Gastroesophageal sphincter (tissue), 3 donors: ENCODE results near the gene MAB21L4.

Experiments
- CTCF ChIP-seq, 4 experiments: fragments of 200-600 bp in 2 of 4; fragments of 450-650 bp in 2 of 4; sonication (generic) in 1 of 4; IDR thresholded peaks; one replicate each; pipeline ENCODE4 v1.5.1; 2017 to 2019; ENCODE audit warnings: antibody characterized with exemption in 4 of 4, mild to moderate bottlenecking in 2 of 4, moderate library complexity in 2 of 4
- EP300 ChIP-seq: sonication (generic); formaldehyde crosslinking; IDR thresholded peaks from one replicate; pipeline ENCODE4 v1.6.1; 2017; ENCODE audit warnings: antibody characterized with exemption, mild to moderate bottlenecking

- TF ChIP-seq CTCF (IDR thresholded peaks at IDR 0.05) (no peak), EP300 (no peak)
Observed at GRCh38 chr2:240858871-240859270, 37.1 kb downstream of the MAB21L4 start.
